H9 (cell line): Measurements from ENCODE around the gene TARBP1. TPM values are rescaled to one million over a fixed set of nuclear protein-coding genes. Genes with fewer than 3 reads are reported as not detected.

ENCODE experiments used
- DNase-seq: peaks from one replicate; pipeline ENCODE4 v3.0.0-alpha.2; 2017
- H2AFZ ChIP-seq: one replicate; pipeline ENCODE4 v1.6.1; 2013; ENCODE audit warnings: mild to moderate bottlenecking, low read length, control low read depth, moderate library complexity
- H2AK5ac ChIP-seq: 2 replicates; pipeline ENCODE4 v1.6.1; 2013; ENCODE audit warnings: low read length, control low read depth, mixed read lengths; ENCODE audit not compliant: insufficient read length
- H2BK120ac ChIP-seq: one replicate; pipeline ENCODE4 v1.6.1; 2013; ENCODE audit warnings: low read depth, mild to moderate bottlenecking, low read length, control low read depth, inconsistent platforms; ENCODE audit not compliant: poor library complexity, severe bottlenecking
- H2BK12ac ChIP-seq: 2 replicates; pipeline ENCODE4 v1.6.1; 2013; ENCODE audit warnings: low read length, control low read depth, mixed read lengths, low read depth; ENCODE audit not compliant: insufficient read length
- H2BK15ac ChIP-seq: 2 replicates; pipeline ENCODE4 v1.6.1; 2013; ENCODE audit warnings: low read depth, low read length, control low read depth
- H2BK20ac ChIP-seq: one replicate; pipeline ENCODE4 v1.6.1; 2013; ENCODE audit warnings: low read depth, mild to moderate bottlenecking, low read length, control low read depth, inconsistent platforms; ENCODE audit not compliant: poor library complexity, severe bottlenecking
- H2BK5ac ChIP-seq: 2 replicates; pipeline ENCODE4 v1.6.1; 2013; ENCODE audit warnings: low read length, control low read depth, mixed read lengths; ENCODE audit not compliant: insufficient read length
- H3K14ac ChIP-seq: 2 replicates; pipeline ENCODE4 v1.6.1; 2013; ENCODE audit warnings: low read length, control low read depth; ENCODE audit not compliant: insufficient read depth
- H3K18ac ChIP-seq: 2 replicates; pipeline ENCODE4 v1.6.1; 2013; ENCODE audit warnings: low read depth, mild to moderate bottlenecking, mixed read lengths, low read length, control low read depth; ENCODE audit not compliant: insufficient read length
- H3K23ac ChIP-seq: 2 replicates; pipeline ENCODE4 v1.6.1; 2013; ENCODE audit warnings: low read length, control low read depth, mixed read lengths, low read depth; ENCODE audit not compliant: insufficient read length
- H3K23me2 ChIP-seq: 2 replicates; pipeline ENCODE4 v1.6.1; 2013; ENCODE audit warnings: low read depth, mild to moderate bottlenecking, mixed read lengths, low read length, control low read depth; ENCODE audit not compliant: insufficient read length, poor library complexity, severe bottlenecking
- H3K27ac ChIP-seq: 2 replicates; pipeline ENCODE4 v1.5.1; 2013; ENCODE audit warnings: low read length, control low read depth, mixed read lengths, low read depth; ENCODE audit not compliant: insufficient read length
- H3K27me3 ChIP-seq: 2 replicates; pipeline ENCODE4 v1.6.1; 2013; ENCODE audit warnings: low read length, control low read depth, inconsistent platforms; ENCODE audit not compliant: insufficient read depth
- H3K4ac ChIP-seq: 2 replicates; pipeline ENCODE4 v1.6.1; 2013; ENCODE audit warnings: low read depth, mild to moderate bottlenecking, control low read depth, inconsistent platforms, low read length, moderate library complexity
- H3K4me1 ChIP-seq: 2 replicates; pipeline ENCODE4 v1.6.1; 2013; ENCODE audit warnings: low read length, control low read depth, inconsistent platforms; ENCODE audit not compliant: insufficient read depth
- H3K4me2 ChIP-seq: 2 replicates; pipeline ENCODE4 v1.6.1; 2013; ENCODE audit warnings: low read length, control low read depth, mixed read lengths; ENCODE audit not compliant: insufficient read length, insufficient read depth
- H3K56ac ChIP-seq: 2 replicates; pipeline ENCODE4 v1.6.1; 2013; ENCODE audit warnings: low read depth, mild to moderate bottlenecking, mixed read lengths, low read length, control low read depth; ENCODE audit not compliant: insufficient read length
- H3K79me1 ChIP-seq: 2 replicates; pipeline ENCODE4 v1.6.1; 2013; ENCODE audit warnings: low read depth, mild to moderate bottlenecking, moderate library complexity, low read length, control low read depth, inconsistent platforms; ENCODE audit not compliant: insufficient read depth, poor library complexity, severe bottlenecking
- H3K79me2 ChIP-seq: 2 replicates; pipeline ENCODE4 v1.6.1; 2013; ENCODE audit warnings: low read length, control low read depth, inconsistent platforms; ENCODE audit not compliant: insufficient read depth
- H3K9ac ChIP-seq: 2 replicates; pipeline ENCODE4 v1.6.1; 2013; ENCODE audit warnings: low read length, control low read depth, mixed read lengths; ENCODE audit not compliant: insufficient read length; ENCODE audit errors: extremely low read depth
- H3K9me3 ChIP-seq: one replicate; pipeline ENCODE4 v1.6.1; 2013; ENCODE audit warnings: low read depth, low read length, inconsistent platforms; ENCODE audit not compliant: control insufficient read depth
- H3T11ph ChIP-seq: one replicate; pipeline ENCODE4 v1.6.1; 2013; ENCODE audit warnings: mild to moderate bottlenecking, low read length, control low read depth, inconsistent platforms
- H4K20me1 ChIP-seq: one replicate; pipeline ENCODE4 v1.6.1; 2013; ENCODE audit not compliant: control insufficient read depth, insufficient read length, insufficient read depth
- H4K5ac ChIP-seq: 2 replicates; pipeline ENCODE4 v1.6.1; 2013; ENCODE audit warnings: low read depth, mild to moderate bottlenecking, mixed read lengths, low read length, control low read depth; ENCODE audit not compliant: insufficient read length
- H4K8ac ChIP-seq: replicated peaks from 2 replicates; pipeline ENCODE4 v1.6.1; 2013; ENCODE audit warnings: low read length, control low read depth, mixed read lengths, low read depth; ENCODE audit not compliant: insufficient read length
- H4K91ac ChIP-seq: 2 replicates; pipeline ENCODE4 v1.6.1; 2013; ENCODE audit warnings: low read depth, mild to moderate bottlenecking, moderate library complexity, mixed read lengths, low read length, control low read depth; ENCODE audit not compliant: insufficient read length
- H3K27ac Mint-ChIP-seq, 3 experiments: 2 replicates in 2 of 3; 3 replicates in 1 of 3; pipeline ENCODE4 v1.8.0; 2020 to 2021; ENCODE audit warnings: mixed read lengths in 3 of 3, mild to moderate bottlenecking in 1 of 3, moderate library complexity in 1 of 3
- H3K27me3 Mint-ChIP-seq: 2 replicates; pipeline ENCODE4 v1.8.0; 2021; ENCODE audit warnings: low read depth, mild to moderate bottlenecking, moderate library complexity, mixed read lengths
- H3K36me3 Mint-ChIP-seq, 3 experiments: 2 replicates in 2 of 3; 3 replicates in 1 of 3; pipeline ENCODE4 v1.8.0; 2020 to 2021; ENCODE audit warnings: low read depth in 3 of 3, mixed read lengths in 3 of 3; ENCODE audit not compliant: insufficient read depth in 1 of 3
- H3K4me1 Mint-ChIP-seq, 2 experiments: 2 replicates each; pipeline ENCODE4 v1.8.0; 2020; ENCODE audit warnings: mixed read lengths in 2 of 2
- H3K4me3 Mint-ChIP-seq, 2 experiments: 2 replicates in 1 of 2; 3 replicates in 1 of 2; pipeline ENCODE4 v1.8.0; 2020 to 2021; ENCODE audit warnings: mild to moderate bottlenecking in 2 of 2, mixed read lengths in 2 of 2, moderate library complexity in 1 of 2
- H3K9me3 Mint-ChIP-seq, 2 experiments: 2 replicates in 1 of 2; 3 replicates in 1 of 2; pipeline ENCODE4 v1.8.0; 2020; ENCODE audit warnings: mild to moderate bottlenecking in 2 of 2, mixed read lengths in 2 of 2, moderate library complexity in 1 of 2
- WGBS: extraction: QIAGEN DNeasy Blood & Tissue Kit; methylation state at CpG from one replicate; pipeline ENCODE4 v1.1.7; 2013; ENCODE audit warnings: missing lambda C conversion rate, low lambda C conversion rate, mixed read lengths; ENCODE audit not compliant: insufficient read length; ENCODE audit errors: extremely low coverage; 5-methylcytosine and 5-hydroxymethylcytosine counted together
- total RNA-seq: library from RNA; stranded (reverse); gene quantifications from 2 replicates; pipeline ENCODE4 v1.2.1, GENCODE V29; 2021
- TF ChIP-seq, protein P1 (sequence below): fragments of 200-600 bp; sonication (generic); conservative IDR thresholded peaks from 3 replicates; pipeline ENCODE4 v1.8.0; 2021; ENCODE audit warnings: antibody characterized with exemption, mild to moderate bottlenecking

The TARBP1 gene
- total RNA-seq, 1 experiment from 2014 or later, result 20.2 TPM

DNA sequence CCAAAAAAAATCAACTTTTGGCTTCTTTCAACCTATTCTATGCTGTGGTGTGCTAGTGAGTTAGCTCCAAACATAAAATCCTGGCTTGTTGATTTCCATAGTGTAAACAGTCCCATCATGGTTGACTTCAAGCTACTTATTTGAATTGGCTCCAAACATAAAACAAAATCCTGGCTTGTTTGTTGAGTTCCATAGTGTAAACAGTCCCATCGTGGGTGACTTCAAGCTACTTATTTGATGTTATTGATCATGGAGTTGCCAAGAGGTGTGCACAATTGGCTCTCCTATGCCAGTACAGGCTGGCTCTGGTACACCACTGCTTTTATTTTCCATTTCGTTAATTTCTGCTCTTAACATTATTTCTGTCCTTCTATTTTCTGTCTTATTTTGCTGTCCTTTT lies 107.6 kb downstream of the TARBP1 start:
- H3K27ac ChIP-seq, result no peak overlapping the region
- H4K20me1 ChIP-seq, result no peaks in the 10 kb centered on the region
- H2BK12ac ChIP-seq, result no peak overlapping the region
- H3K23me2 ChIP-seq, result no peaks in the 10 kb centered on the region
- H2BK15ac ChIP-seq, result no peak overlapping the region
- no peak overlapping the region for H4K8ac ChIP-seq
- H3K23ac ChIP-seq, result no peak overlapping the region
- H3K9ac ChIP-seq, result no peak overlapping the region
- H4K91ac ChIP-seq, result no peak overlapping the region
- no peak overlapping the region for H2BK20ac ChIP-seq
- H3K27me3 Mint-ChIP-seq, result peaks cover 25% of the 10 kb centered on the region
- H3K79me1 ChIP-seq, result no peaks in the 10 kb centered on the region
- H3K9me3 ChIP-seq, result no peaks in the 10 kb centered on the region
- no peak overlapping the region for H3K4ac ChIP-seq
- peaks cover 10 to 14% of the 10 kb centered on the region in 2 experiments for H3K4me1 Mint-ChIP-seq
- H3K18ac ChIP-seq, result no peak overlapping the region
- H3K4me1 ChIP-seq, result peaks cover 3% of the 10 kb centered on the region; the same call in 1 of the 2 replicates
- no peak overlapping the region for H2BK120ac ChIP-seq
- WGBS, result no CpG with 5 or more reads among the region's 2 CpGs
- no peak overlapping the region for H2AK5ac ChIP-seq
- no peaks in the 10 kb centered on the region for H3K27me3 ChIP-seq
- H3K4me2 ChIP-seq, result no peak overlapping the region
- H3K9me3 Mint-ChIP-seq, result no peaks in the 10 kb centered on the region
- no peak overlapping the region for H3K4me3 Mint-ChIP-seq
- no peak overlapping the region for H3K14ac ChIP-seq
- no peak overlapping the region for H3K56ac ChIP-seq
- H4K5ac ChIP-seq, result no peak overlapping the region
- H2BK5ac ChIP-seq, result no peak overlapping the region
- no peak overlapping the region for H3T11ph ChIP-seq
- peaks cover 9 to 22% (median 17%) of the 10 kb centered on the region in 3 experiments for H3K36me3 Mint-ChIP-seq
- peaks cover 3% of the 10 kb centered on the region; the same call in 1 of the 2 replicates for H3K79me2 ChIP-seq
- TF ChIP-seq, protein P1, sequence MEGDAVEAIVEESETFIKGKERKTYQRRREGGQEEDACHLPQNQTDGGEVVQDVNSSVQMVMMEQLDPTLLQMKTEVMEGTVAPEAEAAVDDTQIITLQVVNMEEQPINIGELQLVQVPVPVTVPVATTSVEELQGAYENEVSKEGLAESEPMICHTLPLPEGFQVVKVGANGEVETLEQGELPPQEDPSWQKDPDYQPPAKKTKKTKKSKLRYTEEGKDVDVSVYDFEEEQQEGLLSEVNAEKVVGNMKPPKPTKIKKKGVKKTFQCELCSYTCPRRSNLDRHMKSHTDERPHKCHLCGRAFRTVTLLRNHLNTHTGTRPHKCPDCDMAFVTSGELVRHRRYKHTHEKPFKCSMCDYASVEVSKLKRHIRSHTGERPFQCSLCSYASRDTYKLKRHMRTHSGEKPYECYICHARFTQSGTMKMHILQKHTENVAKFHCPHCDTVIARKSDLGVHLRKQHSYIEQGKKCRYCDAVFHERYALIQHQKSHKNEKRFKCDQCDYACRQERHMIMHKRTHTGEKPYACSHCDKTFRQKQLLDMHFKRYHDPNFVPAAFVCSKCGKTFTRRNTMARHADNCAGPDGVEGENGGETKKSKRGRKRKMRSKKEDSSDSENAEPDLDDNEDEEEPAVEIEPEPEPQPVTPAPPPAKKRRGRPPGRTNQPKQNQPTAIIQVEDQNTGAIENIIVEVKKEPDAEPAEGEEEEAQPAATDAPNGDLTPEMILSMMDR, result no peak
- H3K27ac Mint-ChIP-seq, result no peak overlapping the region
- DNase-seq, result no peak
- no peak overlapping the region for H2AFZ ChIP-seq
